ENCODE results near the gene MBD1.
"Not testable (repeated sequence)": the region's sequence is repeated elsewhere in the genome, so short reads cannot be mapped to it uniquely, and the experiment has no call there.

Gene MBD1

GRCh38 chr18:50268022-50268747 lies 13.1 kb downstream of the MBD1 start:
- peak; percentile 79 for DNase-seq

GRCh38 chr18:50266248-50266704 lies 15.0 kb downstream of the MBD1 start, which contains the start of gene CFAP53:
Gene CFAP53, minus strand, starts transcription at chr18:50266495. Its CDS starts 91 bp downstream, at chr18:50266404.
- DNase-seq = peak; percentile 93

GRCh38 chr18:50262977-50263376 lies 18.3 kb downstream of the MBD1 start:
- no peak for DNase-seq

DNA sequence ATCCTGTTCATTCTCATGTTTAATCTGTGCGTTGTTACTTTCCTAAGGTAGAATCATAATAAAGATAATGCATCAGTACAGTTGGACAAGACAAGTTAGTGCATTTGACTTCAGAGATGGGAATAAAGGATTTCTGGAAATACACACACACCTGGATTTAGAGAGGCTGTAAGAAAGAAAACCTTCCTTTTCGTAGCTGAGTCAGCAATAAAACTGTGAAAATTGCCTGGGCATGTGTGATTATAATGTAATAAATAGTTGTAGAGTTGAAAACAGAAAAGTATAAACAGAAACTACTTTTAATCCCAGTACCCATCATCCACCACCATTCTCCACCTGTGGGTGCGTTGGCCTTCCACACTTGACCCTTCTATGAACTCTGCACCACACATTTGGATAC lies 30.4 kb downstream of the MBD1 start:
- DNase-seq = no peak

GRCh38 chr18:50249576-50249975 lies 31.7 kb downstream of the MBD1 start:
- DNase-seq = no peak

GRCh38 chr18:50247561-50247960 lies 33.8 kb downstream of the MBD1 start:
- DNase-seq = no peak

GRCh38 chr18:50241768-50242167 lies 39.6 kb downstream of the MBD1 start:
- DNase-seq = not testable (repeated sequence)

GRCh38 chr18:50240080-50240563 lies 41.2 kb downstream of the MBD1 start:
- no peak for DNase-seq

DNA sequence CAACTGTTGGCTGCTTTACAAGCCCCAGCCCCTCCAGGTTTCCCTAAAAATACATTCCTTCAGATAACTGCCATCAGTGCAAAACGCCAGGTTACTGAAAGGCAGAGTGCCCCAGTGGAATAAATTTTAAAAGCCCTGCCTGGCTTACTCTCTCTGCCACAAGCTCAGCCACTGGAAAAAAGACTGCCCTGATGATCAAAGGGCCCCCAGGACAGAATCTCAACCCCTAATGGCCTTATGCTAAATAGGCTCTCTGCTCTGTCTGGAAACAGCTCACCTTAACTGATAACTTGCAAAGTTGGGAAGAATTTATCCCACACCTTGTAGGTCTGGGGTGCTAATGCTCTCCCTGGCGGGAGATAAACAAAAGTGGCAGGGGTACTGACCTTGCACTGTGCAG lies 48.9 kb downstream of the MBD1 start:
- no peak for DNase-seq

GRCh38 chr18:50231621-50232020 lies 49.7 kb downstream of the MBD1 start:
- DNase-seq = no peak

GRCh38 chr18:50220249-50220648 lies 61.1 kb downstream of the MBD1 start:
- DNase-seq = not testable (repeated sequence)

Data from inflammatory macrophage treated with lipopolysaccharide for 4 hours (primary cell).